Stimulated activated CD8-positive, alpha-beta memory T cell treated with anti-CD3 and anti-CD28 coated beads, Interleukin-12 subunit alpha, Interleukin-12 subunit beta, amount 100 ng/mL, for 4 hours (primary cell): ENCODE results near the gene TPD52L3.

Experiments used
- DNase-seq: peaks from one replicate; pipeline ENCODE4 v3.0.0-alpha.2; 2020; ENCODE audit warnings: low read depth

TPD52L3 gene

DNA sequence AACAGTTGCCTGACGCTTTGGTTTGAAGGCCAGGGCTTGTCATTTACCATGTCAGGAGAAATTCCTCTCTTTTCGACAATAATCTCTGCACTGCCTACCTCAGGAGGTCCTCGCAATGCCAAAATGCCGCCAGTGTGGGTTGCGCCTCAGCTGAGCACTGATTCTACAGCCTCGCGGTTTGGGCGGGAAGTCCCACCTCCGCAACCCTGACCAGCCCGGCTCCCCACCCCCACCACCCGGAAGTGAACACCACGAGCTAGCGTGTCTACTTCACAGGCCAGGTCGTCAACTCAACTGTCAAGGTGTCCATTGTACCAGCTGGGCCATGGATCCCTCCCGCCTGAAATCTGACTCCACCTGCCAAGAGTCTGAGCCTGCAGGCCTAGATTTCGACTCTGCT, at the start of gene TPD52L3:
Gene TPD52L3, plus strand, starts transcription at position 273 of the 400 bp plus-strand sequence. CDS start 221 bp downstream, outside the sequence.
- DNase-seq: no peak

- no peak for DNase-seq
Observed at GRCh38 chr9:6301858-6302257, 26.3 kb upstream of the TPD52L3 start.

GRCh38 chr9:6302417-6302816, 25.8 kb upstream of the TPD52L3 start:
- no peak for DNase-seq

- DNase-seq: no peak
Observed at GRCh38 chr9:6304232-6304631, 23.9 kb upstream of the TPD52L3 start.

DNA sequence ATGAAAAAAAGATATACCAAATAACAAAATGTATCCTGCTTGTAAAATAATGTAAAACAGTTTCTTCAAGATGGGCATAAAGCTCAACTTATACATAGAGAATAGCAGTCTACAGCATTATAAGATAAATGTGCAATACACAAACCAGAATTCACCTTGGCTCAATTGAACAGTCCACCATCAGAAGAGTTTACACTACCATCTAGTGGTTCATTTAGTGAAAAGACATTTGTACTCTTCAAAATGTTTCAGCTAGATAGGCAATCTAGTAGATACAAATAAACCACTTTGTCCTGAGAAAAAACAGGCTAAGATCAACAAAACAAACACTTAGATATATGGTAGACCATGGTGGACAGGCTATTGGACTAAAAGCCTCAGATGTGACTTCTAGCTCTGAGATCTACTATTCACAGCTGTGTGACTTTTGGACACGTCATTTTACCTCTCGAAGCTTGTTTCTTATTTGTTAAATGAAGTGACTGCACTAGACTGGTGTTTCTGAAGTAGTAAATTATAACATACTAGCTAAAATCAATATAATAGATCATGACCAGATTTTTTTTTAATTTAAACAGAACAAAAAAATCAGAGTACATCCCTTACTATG, 22.1 kb upstream of the TPD52L3 start:
- DNase-seq: no peak

GRCh38 chr9:6307551-6308096, 20.6 kb upstream of the TPD52L3 start:
- no peak for DNase-seq

GRCh38 chr9:6330958-6331634, 2.9 kb downstream of the TPD52L3 start:
- no peak for DNase-seq

DNA sequence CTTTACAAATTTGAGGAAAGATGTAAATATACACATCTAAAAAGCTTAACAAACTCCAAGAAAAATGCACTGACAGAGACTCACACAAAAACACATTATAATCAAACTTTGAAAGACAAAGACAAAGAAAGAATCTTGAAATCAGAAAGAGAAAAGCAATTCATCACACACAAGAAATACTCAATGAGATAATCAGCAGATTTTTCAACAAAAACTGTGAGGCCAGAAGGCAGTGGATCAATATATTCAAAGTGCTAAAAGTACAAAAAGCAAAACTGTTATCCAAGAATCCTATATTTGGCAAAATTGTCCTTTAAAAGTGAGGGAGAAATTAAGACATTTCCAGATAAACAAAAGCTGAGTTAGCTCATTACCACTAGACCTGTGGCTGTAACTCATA, 6.1 kb downstream of the TPD52L3 start:
- no peak for DNase-seq

DNA sequence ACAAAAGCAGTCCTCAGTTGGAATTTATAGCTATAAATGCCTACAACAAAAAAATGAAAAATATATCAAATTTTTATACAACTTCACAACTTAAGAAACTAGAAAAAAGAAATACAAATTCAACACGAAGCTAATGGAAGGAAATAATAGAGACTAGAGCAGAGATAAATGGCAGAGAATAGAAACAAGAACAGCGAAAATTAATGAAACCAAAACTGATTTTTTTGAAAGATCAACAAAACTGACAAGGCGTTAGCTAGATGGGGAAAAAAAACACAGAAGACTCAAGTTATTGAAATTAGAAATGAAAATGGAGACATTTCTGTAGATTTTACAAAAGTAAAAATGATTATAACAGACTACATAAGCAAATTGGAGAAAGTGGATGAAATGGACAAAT, 20.6 kb downstream of the TPD52L3 start:
- DNase-seq: no peak

GRCh38 chr9:6351737-6352136, 23.6 kb downstream of the TPD52L3 start:
- DNase-seq: no peak

GRCh38 chr9:6354072-6354686, 26.0 kb downstream of the TPD52L3 start:
- DNase-seq: no peak

GRCh38 chr9:6355728-6356127, 27.6 kb downstream of the TPD52L3 start:
- no peak for DNase-seq

GRCh38 chr9:6356441-6356840, 28.3 kb downstream of the TPD52L3 start:
- DNase-seq: no peak

- no peak for DNase-seq
Observed at GRCh38 chr9:6356904-6357303, 28.7 kb downstream of the TPD52L3 start.

DNA sequence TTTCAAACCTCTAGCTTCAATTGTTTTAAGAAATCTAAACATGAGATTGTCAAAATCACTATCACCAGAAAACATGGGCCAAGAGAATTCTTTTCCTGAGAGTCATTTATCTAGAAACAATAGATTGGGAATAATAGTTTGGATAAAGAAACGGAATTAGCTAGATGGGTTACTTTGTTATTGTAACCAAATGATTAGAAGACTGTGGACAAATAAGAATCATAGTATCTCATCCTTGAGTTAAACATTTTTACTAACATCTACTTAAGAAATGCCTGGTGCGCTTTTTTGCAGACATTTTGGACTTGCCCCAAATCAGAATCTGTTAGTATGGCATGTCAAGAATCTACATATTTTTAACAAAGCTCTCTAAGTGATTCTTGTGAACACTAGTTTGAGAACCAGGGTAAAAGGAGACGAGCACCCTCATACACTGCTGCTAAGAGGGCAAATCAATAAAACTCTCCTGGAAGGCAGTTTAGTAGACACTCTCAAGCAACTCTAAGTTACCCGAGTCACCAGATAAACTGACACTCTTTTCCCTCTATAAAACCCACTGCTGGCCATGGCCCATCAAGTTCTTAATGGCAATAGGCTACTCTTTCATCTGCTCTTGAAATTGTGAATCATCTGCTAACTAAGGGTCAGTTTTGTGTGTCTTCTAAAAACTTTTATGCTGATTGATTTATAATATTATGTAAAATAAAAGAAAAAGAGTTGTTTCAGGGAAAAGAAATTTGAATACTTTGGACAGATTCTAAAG, 39.1 kb downstream of the TPD52L3 start:
- DNase-seq: no peak

- no peak for DNase-seq
Observed at GRCh38 chr9:6368831-6369230, 40.7 kb downstream of the TPD52L3 start.
